Activated naive CD8-positive, alpha-beta T cell (primary cell): ENCODE data around the gene LRRC15.

Experiments used
- H3K27ac Mint-ChIP-seq: one replicate; pipeline ENCODE4 v1.8.0; 2021; ENCODE audit warnings: mixed read lengths
- H3K27me3 Mint-ChIP-seq: one replicate; pipeline ENCODE4 v1.8.0; 2021; ENCODE audit warnings: mixed read lengths
- H3K36me3 Mint-ChIP-seq: one replicate; pipeline ENCODE4 v1.8.0; 2021; ENCODE audit warnings: mixed read lengths
- H3K4me1 Mint-ChIP-seq: one replicate; pipeline ENCODE4 v1.8.0; 2021; ENCODE audit warnings: low read depth, mixed read lengths
- H3K4me3 Mint-ChIP-seq: one replicate; pipeline ENCODE4 v1.8.0; 2021; ENCODE audit warnings: mild to moderate bottlenecking, mixed read lengths
- H3K9me3 Mint-ChIP-seq: one replicate; pipeline ENCODE4 v1.8.0; 2021; ENCODE audit warnings: low read depth, mixed read lengths

Gene LRRC15

DNA sequence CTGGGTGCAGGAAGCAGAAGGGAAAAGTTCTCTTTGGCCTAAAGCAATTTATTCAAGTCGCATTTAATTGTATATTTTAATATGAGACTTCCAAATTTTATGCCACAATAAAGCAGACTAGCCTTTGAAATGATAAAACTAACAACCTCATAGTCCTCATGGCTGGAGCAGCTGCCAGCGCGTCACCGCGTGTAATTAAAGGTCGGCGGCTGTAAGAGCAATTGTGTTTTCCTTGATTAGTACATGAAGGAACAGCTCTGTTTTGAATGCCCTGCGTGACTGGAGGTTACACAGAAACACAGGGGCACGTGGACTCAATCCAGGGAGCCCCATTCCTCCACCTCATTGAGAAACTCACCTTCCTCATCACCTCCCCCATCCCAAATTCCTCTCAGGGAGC, 10.1 kb upstream of the LRRC15 start:
- H3K9me3 Mint-ChIP-seq = no peaks in the 10 kb centered on the region
- H3K4me1 Mint-ChIP-seq = no peaks in the 10 kb centered on the region
- no peak overlapping the region for H3K27ac Mint-ChIP-seq
- H3K27me3 Mint-ChIP-seq = peaks cover 4% of the 10 kb centered on the region
- H3K36me3 Mint-ChIP-seq = no peaks in the 10 kb centered on the region
- no peak overlapping the region for H3K4me3 Mint-ChIP-seq

DNA sequence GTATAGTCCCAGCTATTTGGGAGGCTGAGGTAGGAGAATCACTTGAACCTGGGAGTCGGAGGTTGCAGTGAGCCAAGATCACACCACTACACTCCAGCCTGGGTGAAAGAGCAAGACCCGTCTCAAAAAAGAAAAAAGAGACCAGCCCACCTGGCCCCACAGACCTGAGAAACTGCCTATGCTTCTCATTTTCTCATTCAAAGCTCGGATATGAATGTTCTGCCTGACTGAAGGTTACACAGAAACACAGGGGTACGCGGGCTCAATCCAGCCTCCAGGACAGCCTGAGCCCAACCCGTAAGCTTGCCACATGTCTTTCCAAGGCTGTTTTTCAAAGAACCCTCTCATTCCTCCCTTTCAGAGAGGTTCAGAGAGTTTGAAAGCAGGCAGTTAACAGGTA, 9.7 kb upstream of the LRRC15 start:
- no peak overlapping the region for H3K4me3 Mint-ChIP-seq
- peaks cover 4% of the 10 kb centered on the region for H3K27me3 Mint-ChIP-seq
- no peaks in the 10 kb centered on the region for H3K9me3 Mint-ChIP-seq
- no peaks in the 10 kb centered on the region for H3K36me3 Mint-ChIP-seq
- H3K4me1 Mint-ChIP-seq = no peaks in the 10 kb centered on the region
- no peak overlapping the region for H3K27ac Mint-ChIP-seq

DNA sequence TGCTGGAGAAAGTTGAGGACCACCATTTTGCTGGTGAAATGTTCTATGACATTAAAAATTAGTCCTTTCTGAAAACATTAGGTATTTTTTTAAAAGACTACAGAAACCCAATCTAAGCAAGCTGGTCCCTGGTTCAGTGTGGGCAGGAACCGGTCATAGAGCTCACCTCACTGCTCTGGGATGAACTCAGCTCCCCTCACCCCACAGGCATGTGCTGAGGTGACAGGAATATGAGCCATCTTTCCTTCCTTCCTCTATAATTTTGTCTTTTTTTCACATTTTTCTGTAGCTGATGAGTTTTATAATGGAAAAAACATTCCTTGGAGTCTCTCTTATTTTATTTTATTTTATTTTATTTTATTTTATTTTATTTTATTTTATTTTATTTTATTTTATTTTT, 8.2 kb upstream of the LRRC15 start:
- H3K27ac Mint-ChIP-seq = no peak overlapping the region
- peaks cover 2% of the 10 kb centered on the region for H3K27me3 Mint-ChIP-seq
- H3K4me3 Mint-ChIP-seq = no peak overlapping the region
- no peaks in the 10 kb centered on the region for H3K36me3 Mint-ChIP-seq
- no peaks in the 10 kb centered on the region for H3K9me3 Mint-ChIP-seq
- H3K4me1 Mint-ChIP-seq = no peaks in the 10 kb centered on the region

GRCh38 chr3:194376241-194376560, 6.7 kb upstream of the LRRC15 start:
- H3K27me3 Mint-ChIP-seq = peaks cover 2% of the 10 kb centered on the region
- no peak overlapping the region for H3K4me3 Mint-ChIP-seq
- no peak overlapping the region for H3K27ac Mint-ChIP-seq
- H3K9me3 Mint-ChIP-seq = no peaks in the 10 kb centered on the region
- H3K36me3 Mint-ChIP-seq = no peaks in the 10 kb centered on the region
- no peaks in the 10 kb centered on the region for H3K4me1 Mint-ChIP-seq

GRCh38 chr3:194375473-194376240, 6.1 kb upstream of the LRRC15 start:
- Mint-ChIP-seq H3K4me1 (no peaks in the 10 kb centered on the region), H3K27me3 (peaks cover 2% of the 10 kb centered on the region), H3K9me3 (no peaks in the 10 kb centered on the region), H3K36me3 (no peaks in the 10 kb centered on the region), H3K27ac (no peak overlapping the region), H3K4me3 (no peak overlapping the region)

- Mint-ChIP-seq H3K4me1 (no peaks in the 10 kb centered on the region), H3K27ac (no peak overlapping the region), H3K4me3 (no peak overlapping the region), H3K27me3 (peaks cover 2% of the 10 kb centered on the region), H3K36me3 (no peaks in the 10 kb centered on the region), H3K9me3 (no peaks in the 10 kb centered on the region)
These were observed 5.4 kb upstream of the LRRC15 start for GRCh38 chr3:194374935-194375334.

- peaks cover 4% of the 10 kb centered on the region for H3K27me3 Mint-ChIP-seq
- H3K36me3 Mint-ChIP-seq = no peaks in the 10 kb centered on the region
- H3K4me1 Mint-ChIP-seq = no peaks in the 10 kb centered on the region
- H3K9me3 Mint-ChIP-seq = no peaks in the 10 kb centered on the region
- H3K4me3 Mint-ChIP-seq = no peak overlapping the region
- H3K27ac Mint-ChIP-seq = no peak overlapping the region
These were observed 4.4 kb upstream of the LRRC15 start for GRCh38 chr3:194373899-194374298.

DNA sequence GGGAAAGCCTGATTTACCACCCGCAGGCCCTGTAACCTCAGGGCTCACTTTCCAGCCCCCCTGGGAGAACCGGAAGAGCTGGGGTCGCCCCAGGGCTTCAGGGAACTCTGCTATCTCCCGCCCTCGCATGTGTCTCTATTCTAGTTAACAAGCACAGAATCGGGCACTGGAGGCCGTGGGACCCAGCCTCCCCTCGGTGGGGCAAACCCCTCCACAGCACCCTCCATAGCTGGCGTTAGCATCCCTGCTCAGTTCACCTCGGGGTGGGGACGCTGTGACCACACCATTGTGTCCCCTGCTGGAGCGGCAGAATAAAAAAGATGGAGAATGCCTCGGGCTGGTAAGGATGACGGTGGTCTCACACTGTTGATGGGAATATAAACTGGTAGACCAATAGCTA, 3.5 kb upstream of the LRRC15 start:
- Mint-ChIP-seq H3K27me3 (peaks cover 6% of the 10 kb centered on the region), H3K27ac (no peak overlapping the region)

DNA sequence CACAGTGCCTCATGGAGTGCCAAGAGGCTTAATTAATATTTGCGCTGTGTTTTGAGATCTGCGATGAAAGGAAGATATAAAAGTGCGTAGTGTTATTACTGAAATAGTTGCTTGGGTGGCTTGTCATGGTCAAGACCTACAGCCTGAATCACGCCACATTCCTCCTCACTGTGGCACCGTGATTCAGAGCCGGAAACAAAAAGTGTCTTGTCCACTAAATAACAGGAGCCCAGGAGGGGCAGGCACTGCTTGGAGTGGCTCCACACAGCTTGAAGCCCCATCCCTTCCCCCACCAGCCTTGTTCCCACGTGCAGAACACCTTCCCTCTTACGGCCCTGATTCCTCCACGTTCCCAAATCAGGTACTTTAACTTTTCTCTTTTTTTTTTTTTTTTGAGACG, 1.2 kb upstream of the LRRC15 start:
- no peak overlapping the region for H3K27ac Mint-ChIP-seq

More for the DNA sequence above, 3.5 kb upstream of the LRRC15 start:
- Mint-ChIP-seq H3K4me1 (no peaks in the 10 kb centered on the region), H3K4me3 (no peak overlapping the region), H3K36me3 (no peaks in the 10 kb centered on the region), H3K9me3 (no peaks in the 10 kb centered on the region)

GRCh38 chr3:194368918-194369317, 625 bp downstream of the LRRC15 start:
- Mint-ChIP-seq H3K27me3 (peaks cover 8% of the 10 kb centered on the region), H3K36me3 (no peaks in the 10 kb centered on the region), H3K27ac (no peak overlapping the region), H3K4me1 (no peaks in the 10 kb centered on the region), H3K4me3 (no peak overlapping the region), H3K9me3 (no peaks in the 10 kb centered on the region)

More for the DNA sequence above, 1.2 kb upstream of the LRRC15 start:
- Mint-ChIP-seq H3K4me1 (no peaks in the 10 kb centered on the region), H3K36me3 (no peaks in the 10 kb centered on the region), H3K4me3 (no peak overlapping the region), H3K27me3 (peaks cover 8% of the 10 kb centered on the region), H3K9me3 (no peaks in the 10 kb centered on the region)

- H3K4me3 Mint-ChIP-seq = no peak overlapping the region
- H3K36me3 Mint-ChIP-seq = no peaks in the 10 kb centered on the region
- peaks cover 8% of the 10 kb centered on the region for H3K27me3 Mint-ChIP-seq
- no peaks in the 10 kb centered on the region for H3K4me1 Mint-ChIP-seq
- H3K27ac Mint-ChIP-seq = no peak overlapping the region
- no peaks in the 10 kb centered on the region for H3K9me3 Mint-ChIP-seq
These were observed 1.3 kb downstream of the LRRC15 start for GRCh38 chr3:194367992-194368841.

- H3K36me3 Mint-ChIP-seq = no peaks in the 10 kb centered on the region
- no peaks in the 10 kb centered on the region for H3K4me1 Mint-ChIP-seq
- H3K27me3 Mint-ChIP-seq = peaks cover 8% of the 10 kb centered on the region
- no peak overlapping the region for H3K27ac Mint-ChIP-seq
- no peak overlapping the region for H3K4me3 Mint-ChIP-seq
- H3K9me3 Mint-ChIP-seq = no peaks in the 10 kb centered on the region
These were observed 3.5 kb downstream of the LRRC15 start for GRCh38 chr3:194365978-194366490.

GRCh38 chr3:194365526-194365925, 4.0 kb downstream of the LRRC15 start:
- H3K36me3 Mint-ChIP-seq = no peaks in the 10 kb centered on the region
- no peaks in the 10 kb centered on the region for H3K4me1 Mint-ChIP-seq
- H3K27ac Mint-ChIP-seq = no peak overlapping the region
- peaks cover 8% of the 10 kb centered on the region for H3K27me3 Mint-ChIP-seq
- H3K9me3 Mint-ChIP-seq = no peaks in the 10 kb centered on the region
- no peak overlapping the region for H3K4me3 Mint-ChIP-seq

DNA sequence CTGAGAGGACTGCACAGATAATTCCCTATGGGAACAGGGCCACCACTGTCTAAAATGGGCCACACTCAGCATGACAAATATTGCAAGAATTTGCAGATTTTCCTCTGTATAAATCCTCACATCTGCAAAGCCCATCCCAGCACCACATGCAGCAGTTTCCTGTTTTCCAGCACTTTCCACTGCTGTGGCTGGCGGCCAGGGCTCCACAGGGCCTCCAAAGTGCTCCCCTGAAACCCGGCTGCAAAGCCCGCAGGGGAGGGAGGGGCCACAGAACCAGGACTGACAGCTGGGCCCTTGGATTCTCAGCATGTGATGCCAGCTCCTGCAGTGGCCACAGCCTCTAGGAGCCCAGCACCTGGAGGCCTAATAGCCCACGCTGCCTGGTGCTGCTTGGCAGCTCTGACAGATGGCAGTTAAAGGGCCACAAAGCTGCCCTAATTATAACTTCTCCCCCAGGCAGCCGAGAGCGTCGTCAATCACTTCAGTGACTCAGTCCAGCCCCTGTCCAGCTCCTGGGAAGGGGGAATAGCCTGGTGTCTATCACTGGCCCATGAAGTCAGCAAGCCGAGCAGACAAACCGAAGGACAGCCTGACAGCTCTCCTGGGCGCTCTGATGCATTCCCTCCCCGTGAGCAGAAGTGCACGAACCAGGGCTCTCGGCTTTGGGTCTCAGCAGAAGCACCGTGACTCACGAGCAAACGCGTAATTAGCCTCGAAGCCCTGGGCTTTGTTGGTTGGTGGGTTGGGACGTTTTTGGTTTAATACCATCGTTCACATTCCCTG, 4.7 kb downstream of the LRRC15 start:
- Mint-ChIP-seq H3K27me3 (peaks cover 7% of the 10 kb centered on the region), H3K4me1 (no peaks in the 10 kb centered on the region), H3K9me3 (no peaks in the 10 kb centered on the region), H3K36me3 (no peaks in the 10 kb centered on the region), H3K4me3 (no peak overlapping the region), H3K27ac (no peak overlapping the region)

- H3K4me1 Mint-ChIP-seq = no peaks in the 10 kb centered on the region
- no peaks in the 10 kb centered on the region for H3K36me3 Mint-ChIP-seq
- H3K9me3 Mint-ChIP-seq = no peaks in the 10 kb centered on the region
- H3K27ac Mint-ChIP-seq = no peak overlapping the region
- H3K27me3 Mint-ChIP-seq = peaks cover 6% of the 10 kb centered on the region
- H3K4me3 Mint-ChIP-seq = no peak overlapping the region
These were observed 5.3 kb downstream of the LRRC15 start for GRCh38 chr3:194364314-194364651.
